Measurements from ENCODE around the gene CHCHD4. TPM values are rescaled to one million over a fixed set of nuclear protein-coding genes. Genes with fewer than 3 reads are reported as not detected.
"Not testable (repeated sequence)": the region's sequence is repeated elsewhere in the genome, so short reads cannot be mapped to it uniquely, and the experiment has no call there.

CHCHD4 gene
- total RNA-seq, 2 experiments from 2014 or later = 23.3 TPM

- no peak for DNase-seq
These were observed 32.2 kb downstream of the CHCHD4 start for GRCh38 chr3:14092464-14092863.

DNA sequence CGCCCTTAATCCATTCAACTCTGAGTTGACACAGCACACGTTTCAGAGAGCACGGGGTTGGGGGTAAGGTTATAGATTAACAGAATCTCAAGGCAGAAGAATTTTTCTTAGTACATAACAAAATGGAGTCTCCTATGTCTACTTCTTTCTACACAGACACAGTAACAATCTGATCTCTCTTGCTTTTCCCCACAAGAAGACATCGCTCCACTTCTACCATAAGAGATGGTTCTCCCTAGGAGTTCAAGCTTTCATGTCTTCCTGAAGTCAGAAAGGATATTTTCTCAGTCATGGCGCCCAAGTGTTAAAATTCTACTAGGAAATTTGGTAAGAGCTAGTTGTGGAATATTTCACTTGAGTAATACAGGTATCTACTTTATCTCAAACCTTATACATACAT is 32.7 kb downstream of the CHCHD4 start:
- CTCF ChIA-PET, ATAC-seq: not testable (repeated sequence)

More at GRCh38 chr3:14092464-14092863, 32.2 kb downstream of the CHCHD4 start:
- H3K27me3 Mint-ChIP-seq = peaks cover 14% of the 10 kb centered on the region
- ATAC-seq = no peak
- H3K27ac Mint-ChIP-seq = no peak overlapping the region
- no peak overlapping the region for H3K4me3 Mint-ChIP-seq
- H3K4me1 Mint-ChIP-seq = no peaks in the 10 kb centered on the region
- CTCF ChIA-PET = no interaction called here
- no peaks in the 10 kb centered on the region for H3K36me3 Mint-ChIP-seq (ENCODE audit: low read depth)
- POLR2A ChIA-PET = no interaction called here
- H3K9me3 Mint-ChIP-seq (ENCODE audit: low read depth) = peaks cover 13% of the 10 kb centered on the region
- intact Hi-C loops (cut with DNase I, micrococcal nuclease) = no loop called here

DNA sequence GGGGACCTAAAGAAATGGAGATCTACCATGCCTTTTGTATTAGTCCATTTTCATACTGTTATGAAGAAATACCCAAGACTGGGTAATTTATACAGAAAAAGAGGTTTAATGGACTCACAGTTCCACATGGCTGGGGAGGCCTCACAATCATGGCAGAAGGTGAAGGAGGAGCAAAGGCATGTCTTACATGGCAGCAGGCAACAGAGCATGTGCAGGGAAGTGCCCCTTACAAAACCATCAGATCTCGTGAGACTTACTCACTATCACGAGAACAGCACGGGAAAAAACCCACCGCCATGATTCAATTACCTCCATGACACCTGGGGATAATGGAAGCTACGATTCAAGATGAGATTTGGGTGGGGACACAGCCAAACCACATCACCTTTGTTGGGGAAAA is 37.2 kb downstream of the CHCHD4 start:
- peaks cover 11% of the 10 kb centered on the region for H3K27me3 Mint-ChIP-seq
- DNase-seq; H3K4me3 Mint-ChIP-seq; H3K36me3 Mint-ChIP-seq (ENCODE audit: low read depth); ATAC-seq; intact Hi-C loops (cut with DNase I, micrococcal nuclease); H3K27ac Mint-ChIP-seq; POLR2A ChIA-PET; H3K4me1 Mint-ChIP-seq: not testable (repeated sequence)
- H3K9me3 Mint-ChIP-seq (ENCODE audit: low read depth) = peaks cover 17% of the 10 kb centered on the region
- CTCF ChIA-PET = interaction anchor here (0.6 to 1.3 kb wide), 3 partner anchors 148 to 1232 kb away, joined by 3 read pairs; no protein-coding TSS in a partner anchor

More for the DNA sequence above, 32.7 kb downstream of the CHCHD4 start:
- DNase-seq; H3K4me3 Mint-ChIP-seq; POLR2A ChIA-PET; intact Hi-C loops (cut with DNase I, micrococcal nuclease); H3K27ac Mint-ChIP-seq; H3K36me3 Mint-ChIP-seq (ENCODE audit: low read depth); H3K4me1 Mint-ChIP-seq: not testable (repeated sequence)
- Mint-ChIP-seq H3K9me3 (ENCODE audit: low read depth) (peaks cover 16% of the 10 kb centered on the region), H3K27me3 (peaks cover 14% of the 10 kb centered on the region)

GRCh38 chr3:14082108-14082657 is 42.5 kb downstream of the CHCHD4 start:
- ATAC-seq (peak; percentile 97), DNase-seq (peak; percentile 50)
- intact Hi-C loops (cut with DNase I, micrococcal nuclease) = loop anchor here in 1 of 2 experiments (2.0 kb wide), 1 partner anchor 43 kb away; the partner anchor contains the start of genes CHCHD4 and TMEM43
- ChIA-PET CTCF (interaction anchor here (0.5 to 0.8 kb wide), 2 partner anchors 43 to 84 kb away, joined by 3 read pairs; no protein-coding TSS in a partner anchor), POLR2A (interaction anchor here (0.6 kb wide), 1 partner anchor 41 kb away, joined by 3 read pairs; no protein-coding TSS in a partner anchor)
- Mint-ChIP-seq H3K27ac (peak overlapping the region; percentile 37), H3K27me3 (peaks cover 14% of the 10 kb centered on the region), H3K9me3 (ENCODE audit: low read depth) (peaks cover 9% of the 10 kb centered on the region), H3K4me1 (peaks cover 12% of the 10 kb centered on the region), H3K4me3 (no peak overlapping the region), H3K36me3 (ENCODE audit: low read depth) (peaks cover 5% of the 10 kb centered on the region)

DNA sequence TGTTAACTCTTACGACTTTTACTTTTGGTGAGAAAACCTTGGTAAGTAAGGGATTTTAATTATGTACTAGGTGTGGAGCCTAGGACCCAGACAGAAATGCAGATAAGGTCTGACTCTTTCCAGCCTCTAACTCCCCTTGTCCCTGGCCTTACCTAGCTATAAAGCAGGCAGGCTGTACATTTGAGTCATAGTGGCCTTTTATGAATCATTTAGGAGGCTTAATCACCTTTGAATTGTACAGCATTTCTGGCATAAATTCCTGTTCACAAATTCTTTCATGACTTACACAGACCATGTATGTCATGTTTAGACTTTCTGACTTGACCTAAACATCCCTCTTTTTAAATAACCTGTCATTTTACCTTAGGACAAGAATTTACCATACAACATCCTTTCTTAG is 47.4 kb downstream of the CHCHD4 start:
- peaks cover 11% of the 10 kb centered on the region for H3K27me3 Mint-ChIP-seq
- H3K9me3 Mint-ChIP-seq (ENCODE audit: low read depth) = peaks cover 8% of the 10 kb centered on the region
- POLR2A ChIA-PET = no interaction called here
- H3K36me3 Mint-ChIP-seq (ENCODE audit: low read depth) = peaks cover 5% of the 10 kb centered on the region
- CTCF ChIA-PET = no interaction called here
- no peak overlapping the region for H3K27ac Mint-ChIP-seq
- no peak overlapping the region for H3K4me3 Mint-ChIP-seq
- peak; percentile 37 for ATAC-seq
- H3K4me1 Mint-ChIP-seq = peaks cover 6% of the 10 kb centered on the region
- intact Hi-C loops (cut with DNase I, micrococcal nuclease) = no loop called here
- DNase-seq = no peak

DNA sequence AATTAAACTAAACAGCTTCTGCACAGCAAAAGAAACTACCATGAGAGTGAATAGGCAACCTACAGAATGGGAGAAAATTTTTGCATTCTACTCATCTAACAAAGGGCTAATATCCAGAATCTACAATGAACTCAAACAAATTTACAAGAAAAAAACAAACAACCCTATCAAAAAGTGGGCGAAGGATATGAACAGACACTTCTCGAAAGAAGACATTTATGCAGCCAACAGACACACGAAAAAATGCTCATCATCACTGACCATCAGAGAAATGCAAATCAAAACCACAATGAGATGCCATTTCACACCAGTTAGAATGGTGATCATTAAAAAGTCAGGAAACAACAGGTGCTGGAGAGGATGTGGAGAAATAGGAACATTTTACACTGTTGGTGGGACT is 49.4 kb downstream of the CHCHD4 start:
- CTCF ChIA-PET; POLR2A ChIA-PET; H3K4me1 Mint-ChIP-seq; H3K27ac Mint-ChIP-seq; H3K4me3 Mint-ChIP-seq; DNase-seq; ATAC-seq; intact Hi-C loops (cut with DNase I, micrococcal nuclease); H3K36me3 Mint-ChIP-seq (ENCODE audit: low read depth): not testable (repeated sequence)
- Mint-ChIP-seq H3K9me3 (ENCODE audit: low read depth) (peaks cover 10% of the 10 kb centered on the region), H3K27me3 (peaks cover 17% of the 10 kb centered on the region)

GRCh38 chr3:14064910-14065309 is 59.8 kb downstream of the CHCHD4 start:
- no peaks in the 10 kb centered on the region for H3K9me3 Mint-ChIP-seq (ENCODE audit: low read depth)
- no peak for DNase-seq
- no peaks in the 10 kb centered on the region for H3K4me1 Mint-ChIP-seq
- ChIA-PET POLR2A (no interaction called here), CTCF (interaction anchor here (1.0 kb wide), 1 partner anchor 8 kb away, joined by 3 read pairs; no protein-coding TSS in a partner anchor)
- H3K27me3 Mint-ChIP-seq = peaks cover 3% of the 10 kb centered on the region
- no peak overlapping the region for H3K4me3 Mint-ChIP-seq
- H3K36me3 Mint-ChIP-seq (ENCODE audit: low read depth) = peaks cover 2% of the 10 kb centered on the region
- H3K27ac Mint-ChIP-seq = no peak overlapping the region
- no peak for ATAC-seq
- intact Hi-C loops (cut with DNase I, micrococcal nuclease) = no loop called here

GRCh38 chr3:14063152-14063551 is 61.5 kb downstream of the CHCHD4 start:
- ATAC-seq = no peak
- H3K4me1 Mint-ChIP-seq = no peaks in the 10 kb centered on the region

More at GRCh38 chr3:14063152-14063551, 61.5 kb downstream of the CHCHD4 start:
- Mint-ChIP-seq H3K36me3 (ENCODE audit: low read depth) (no peaks in the 10 kb centered on the region), H3K27me3 (peaks cover 1% of the 10 kb centered on the region), H3K4me3 (no peak overlapping the region), H3K9me3 (ENCODE audit: low read depth) (no peaks in the 10 kb centered on the region), H3K27ac (no peak overlapping the region)
- CTCF ChIA-PET = interaction anchor here (1.3 kb wide), 1 partner anchor 15 kb away, joined by 3 read pairs; no protein-coding TSS in a partner anchor
- intact Hi-C loops (cut with DNase I, micrococcal nuclease) = no loop called here
- no peak for DNase-seq
- POLR2A ChIA-PET = no interaction called here

Other genes starting within 250 kb of the CHCHD4 start
- under 1 TPM; 0.11 to 0.39 TPM for gene WNT7A, start 244.8 kb downstream of the CHCHD4 start, total RNA-seq
- 10 to 100 TPM; 28.3 to 28.5 TPM for gene TMEM43, start 182 bp upstream of the CHCHD4 start, total RNA-seq
- 10 to 100 TPM; 24.3 to 24.7 TPM for gene XPC, start 53.7 kb upstream of the CHCHD4 start, total RNA-seq
- 10 to 100 TPM; 23.0 to 30.2 TPM for gene LSM3, start 53.9 kb upstream of the CHCHD4 start, total RNA-seq